Smooth muscle cell of trachea (primary cell): Measurements from ENCODE around the gene FARSA. TPM values are rescaled to one million over a fixed set of nuclear protein-coding genes. Genes with fewer than 3 reads are reported as not detected.

Experiments used
- total RNA-seq: library from RNA; depleted of rRNA; stranded (reverse); fragments of >200 nt; gene quantifications from 2 replicates; pipeline ENCODE4 v1.2.1, GENCODE V29; 2014

Gene FARSA
- total RNA-seq, result 46.3 and 80.1 TPM in 2 replicates

GRCh38 chr19:12933287-12934072 lies at the start of gene FARSA:
Gene FARSA (minus strand): TSS chr19:12933711. CDS start chr19:12933696, 15 bp downstream.

GRCh38 chr19:12969292-12969988 lies 35.9 kb upstream of the FARSA start, which contains the start of gene DAND5:
Gene DAND5 (plus strand): TSS chr19:12969576. CDS start chr19:12969661, 85 bp downstream.

GRCh38 chr19:12956446-12957388 lies 23.2 kb upstream of the FARSA start, which contains the start of gene GADD45GIP1:
Gene GADD45GIP1 (minus strand): TSS chr19:12957223. CDS start chr19:12957212, 11 bp downstream.

GRCh38 chr19:12945479-12946091 lies 12.1 kb upstream of the FARSA start, which contains the start of gene RAD23A:
Gene RAD23A (plus strand): TSS chr19:12945862. CDS start chr19:12945949, 87 bp downstream.

GRCh38 chr19:12937927-12938778 lies 4.6 kb upstream of the FARSA start, which contains the start of gene CALR:
Gene CALR (plus strand): TSS chr19:12938609. CDS start chr19:12938680, 71 bp downstream.

GRCh38 chr19:12890787-12891552 lies 42.5 kb downstream of the FARSA start, which contains the start of gene GCDH:
Gene GCDH (plus strand): TSS chr19:12891160. CDS start chr19:12891305, 145 bp downstream.

GRCh38 chr19:12886969-12887747 lies 46.4 kb downstream of the FARSA start, which contains the start of gene KLF1:
Gene KLF1 (minus strand): TSS chr19:12887201. CDS start chr19:12887140, 61 bp downstream.

GRCh38 chr19:12881172-12881808 lies 52.2 kb downstream of the FARSA start, which contains the start of gene DNASE2:
Gene DNASE2 (minus strand): TSS chr19:12881449. CDS start chr19:12881375, 74 bp downstream.

Other genes with a start within 250 kb of the FARSA start
- gene GNG14, start 245.7 kb downstream of the FARSA start, total RNA-seq, result not detected in 2 replicates
- gene FBXW9, start 237.1 kb downstream of the FARSA start, total RNA-seq, result 4.6 and 8.3 TPM in 2 replicates
- gene TNPO2, start 209.8 kb downstream of the FARSA start, total RNA-seq, result 37.8 and 50.0 TPM in 2 replicates
- gene TRIR, start 199.0 kb downstream of the FARSA start, total RNA-seq, result 124 and 148 TPM in 2 replicates
- gene GET3, start 196.2 kb downstream of the FARSA start, total RNA-seq, result 93.5 and 107 TPM in 2 replicates
- gene BEST2, start 181.9 kb downstream of the FARSA start, total RNA-seq, result 0.15 TPM in 1 of 2 replicates, not detected in the other
- 24.9 and 28.0 TPM in 2 replicates for gene HOOK2, start 158.2 kb downstream of the FARSA start, total RNA-seq
- gene JUNB, start 142.2 kb downstream of the FARSA start, total RNA-seq, result 81.4 and 95.3 TPM in 2 replicates
- gene PRDX2, start 131.9 kb downstream of the FARSA start, total RNA-seq, result 166 and 183 TPM in 2 replicates
- 0.99 TPM in 1 of 2 replicates, not detected in the other for gene THSD8, start 131.6 kb downstream of the FARSA start, total RNA-seq
- 7.6 and 60.4 TPM in 2 replicates for gene RNASEH2A, start 127.1 kb downstream of the FARSA start, total RNA-seq
- gene RTBDN, start 99.1 kb downstream of the FARSA start, total RNA-seq, result not detected in 2 replicates
- gene MAST1, start 95.2 kb downstream of the FARSA start, total RNA-seq, result 0.15 and 3.3 TPM in 2 replicates
- 22.8 and 30.9 TPM in 2 replicates for gene DNASE2, start 52.3 kb downstream of the FARSA start, total RNA-seq
- gene KLF1, start 46.5 kb downstream of the FARSA start, total RNA-seq, result 0.17 TPM in 1 of 2 replicates, not detected in the other
- 28.3 and 55.3 TPM in 2 replicates for gene GCDH, start 42.6 kb downstream of the FARSA start, total RNA-seq
- 0.15 TPM in 1 of 2 replicates, not detected in the other for gene SYCE2, start 14.4 kb downstream of the FARSA start, total RNA-seq
- 1,350 and 1,500 TPM in 2 replicates for gene CALR, start 4.9 kb upstream of the FARSA start, total RNA-seq
- gene RAD23A, start 12.2 kb upstream of the FARSA start, total RNA-seq, result 64.9 and 86.2 TPM in 2 replicates
- 22.7 and 24.0 TPM in 2 replicates for gene GADD45GIP1, start 23.5 kb upstream of the FARSA start, total RNA-seq
- gene DAND5, start 35.9 kb upstream of the FARSA start, total RNA-seq, result 0.29 TPM in 1 of 2 replicates, not detected in the other
- 168 and 204 TPM in 2 replicates for gene NFIX, start 61.8 kb upstream of the FARSA start, total RNA-seq
- 0.73 and 0.99 TPM in 2 replicates for gene LYL1, start 169.1 kb upstream of the FARSA start, total RNA-seq
- 29.5 and 64.8 TPM in 2 replicates for gene TRMT1, start 183.0 kb upstream of the FARSA start, total RNA-seq
- gene NACC1, start 184.6 kb upstream of the FARSA start, total RNA-seq, result 41.9 and 61.9 TPM in 2 replicates
- 83.4 and 102 TPM in 2 replicates for gene STX10, start 216.7 kb upstream of the FARSA start, total RNA-seq
- gene IER2, start 216.7 kb upstream of the FARSA start, total RNA-seq, result 19.0 and 22.1 TPM in 2 replicates